Motor neuron (in vitro differentiated cells): Measurements from ENCODE around the gene ZNF688. TPM values are rescaled to one million over a fixed set of nuclear protein-coding genes. Genes with fewer than 3 reads are reported as not detected.
A peak's percentile ranks its signal among the peaks of the same experiment; 100 is the strongest.
"Not testable (repeated sequence)": the region's sequence is repeated elsewhere in the genome, so short reads cannot be mapped to it uniquely, and the experiment has no call there.

Source experiments
- ATAC-seq, 8 experiments: fragments of 200-7000 bp; cut with Tn5 transposase; replicated peaks in 6 of 8; 2 replicates each; pipeline ENCODE4 v1.8.0; 2021; ENCODE audit warnings: mild to moderate bottlenecking in 8 of 8, moderate library complexity in 8 of 8
- H3K27ac ChIP-seq, 2 donors: fragments of 250-450 bp; sonication (Bioruptor Pico); 2 replicates each; pipeline ENCODE4 v1.9.0; 2021; ENCODE audit warnings: antibody characterized with exemption in 2 of 2, mild to moderate bottlenecking in 2 of 2, moderate library complexity in 1 of 2
- H3K4me1 ChIP-seq, 2 donors: fragments of 250-450 bp; sonication (Bioruptor Pico); replicated peaks in 1 of 2; 2 replicates each; pipeline ENCODE4 v1.6.1; 2021; ENCODE audit warnings: antibody characterized with exemption in 2 of 2, mild to moderate bottlenecking in 2 of 2, moderate library complexity in 1 of 2
- H3K4me3 ChIP-seq, 5 donors: fragments of 250-450 bp; sonication (Bioruptor Pico); 2 replicates each; pipeline ENCODE4 v1.9.0; 2021; ENCODE audit warnings: antibody characterized with exemption in 5 of 5, mild to moderate bottlenecking in 5 of 5, moderate library complexity in 4 of 5
- WGBS, 10 experiments: fragments of 450-650 bp; shearing (Covaris generic); methylation state at CpG; one replicate each; pipeline ENCODE4 v1.0.0; 2022; 5-methylcytosine and 5-hydroxymethylcytosine counted together
- in situ Hi-C, 9 experiments: fragments of 400-800 bp; cut with MboI; loops; one replicate each; pipeline ENCODE4 v1.15.0; 2021; ENCODE audit warnings: low sequenced_read_pairs in 9 of 9, low pct_unique_long_range_greater_than_20kb in 2 of 9; ENCODE audit not compliant: unreplicated experiment in 9 of 9
- total RNA-seq, 8 experiments: library from RNA; unstranded; fragments of 300-600 nt; gene quantifications; 2 replicates each; pipeline versions ENCODE4 v1.2.3 to v1.2.4, GENCODE V29; 2022

Gene ZNF688
- total RNA-seq, 8 experiments from 2014 or later: 4.5 to 13.8 (median 8.0) TPM

DNA sequence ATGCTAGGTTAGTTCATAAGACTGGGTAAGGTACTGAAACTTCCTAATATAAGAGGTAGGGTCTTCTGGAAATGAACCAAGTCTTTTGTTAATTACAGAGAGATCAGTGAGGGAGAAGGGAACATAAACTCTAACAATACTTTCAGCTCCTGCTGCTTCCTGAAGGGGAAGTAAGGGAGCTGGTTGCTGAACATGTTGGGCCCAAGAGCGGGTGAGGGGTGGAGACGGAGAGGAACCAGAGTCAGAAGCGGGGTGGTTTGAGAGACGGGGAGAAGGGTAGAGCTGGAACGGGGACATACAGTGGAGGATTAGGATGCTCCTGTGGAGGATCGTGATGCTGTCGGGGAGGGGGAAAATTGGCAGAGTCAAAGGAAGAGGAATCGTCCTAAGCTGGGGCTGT lies 25.4 kb downstream of the ZNF688 start:
- in situ Hi-C loops: no loop called here
- 68 to 91% (median 82%) methylated on average over 1 to 7 of the region's 8 CpGs; no CpG with 5 or more reads in 4 of the 10 experiments for WGBS, 10 experiments
- Histone ChIP-seq H3K4me1 (peaks cover 6 to 14% of the 10 kb centered on the region in 2 donors), H3K27ac (no peak overlapping the region), H3K4me3 (no peak overlapping the region)
- ATAC-seq: no peak

DNA sequence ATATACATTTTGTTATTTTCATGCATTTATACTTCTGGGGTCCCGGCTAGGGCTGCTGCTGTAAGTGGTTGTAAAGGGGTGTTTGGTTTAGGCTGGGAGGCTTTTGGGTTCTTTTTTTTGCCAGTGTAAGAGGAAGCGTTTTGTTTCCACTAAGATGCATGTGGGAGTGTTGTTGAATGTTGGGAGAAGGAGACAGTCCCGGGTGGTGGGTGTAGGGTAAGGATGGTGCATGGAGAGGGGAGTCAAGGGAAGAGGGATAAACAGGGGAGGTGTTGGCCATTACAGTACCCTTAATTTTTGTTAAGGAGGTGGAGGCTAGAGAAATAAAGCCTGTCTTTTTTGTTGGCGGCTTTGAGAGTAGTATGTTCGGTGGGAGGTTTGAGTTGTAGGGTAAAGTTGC lies 28.4 kb downstream of the ZNF688 start:
- no peak overlapping the region for H3K4me3 ChIP-seq
- in situ Hi-C loops: no loop called here
- 68 to 100% (median 88%) methylated on average over 1 to 5 of the region's 5 CpGs for WGBS, 10 experiments
- ATAC-seq: no peak
- H3K4me1 ChIP-seq: peaks cover 6 to 16% of the 10 kb centered on the region in 2 donors
- no peak overlapping the region for H3K27ac ChIP-seq

DNA sequence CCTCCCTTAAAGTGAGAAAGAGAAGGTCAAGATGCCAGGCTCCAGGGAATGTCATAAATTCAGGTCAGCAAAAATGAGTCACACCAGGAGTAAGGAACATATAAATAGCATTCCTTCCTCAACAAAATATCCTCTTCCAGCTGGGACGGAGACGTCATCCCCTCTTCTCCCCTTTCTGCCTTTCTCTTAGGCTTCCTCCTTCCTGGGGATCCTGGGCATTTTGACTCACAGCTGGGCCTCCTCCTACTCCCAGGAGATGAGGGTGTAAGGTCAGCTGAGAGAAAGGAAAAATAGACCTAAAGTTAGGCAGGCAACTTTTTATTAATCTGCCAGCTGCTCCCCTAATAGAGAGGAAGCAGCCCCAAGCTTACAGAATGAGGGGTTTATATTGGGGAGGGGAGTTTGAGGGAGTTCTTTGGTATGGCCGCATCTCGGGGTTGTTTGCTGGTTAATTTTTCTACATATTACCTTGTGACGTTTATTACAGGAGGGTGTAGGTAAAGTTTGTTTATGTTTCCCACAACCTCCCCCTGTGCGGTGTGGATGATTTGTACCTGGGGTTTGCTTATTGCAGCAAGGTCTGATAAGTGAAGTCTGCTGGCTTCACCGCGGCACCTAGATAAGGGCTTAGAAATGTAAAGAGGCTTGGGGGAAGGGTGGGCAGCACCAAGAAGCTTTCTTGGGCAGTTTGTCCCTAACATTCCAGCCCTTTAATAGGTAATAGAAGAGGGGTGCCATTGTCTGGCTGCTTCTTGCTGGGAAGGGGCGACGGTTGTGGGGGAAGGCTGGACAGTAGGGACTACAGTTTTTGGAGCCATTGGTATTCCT lies 29.8 kb downstream of the ZNF688 start:
- in situ Hi-C loops: no loop called here
- H3K27ac ChIP-seq: peak overlapping the region in 1 of 2 donors; percentile 10
- H3K4me1 ChIP-seq: peaks cover 6 to 17% of the 10 kb centered on the region in 2 donors
- WGBS, 10 experiments: 27 to 72% (median 47%) methylated on average over 2 to 6 of the region's 10 CpGs
- H3K4me3 ChIP-seq: no peak overlapping the region
- ATAC-seq: peak in 6 of 8 experiments; percentile 22 to 49 (median 32)

DNA sequence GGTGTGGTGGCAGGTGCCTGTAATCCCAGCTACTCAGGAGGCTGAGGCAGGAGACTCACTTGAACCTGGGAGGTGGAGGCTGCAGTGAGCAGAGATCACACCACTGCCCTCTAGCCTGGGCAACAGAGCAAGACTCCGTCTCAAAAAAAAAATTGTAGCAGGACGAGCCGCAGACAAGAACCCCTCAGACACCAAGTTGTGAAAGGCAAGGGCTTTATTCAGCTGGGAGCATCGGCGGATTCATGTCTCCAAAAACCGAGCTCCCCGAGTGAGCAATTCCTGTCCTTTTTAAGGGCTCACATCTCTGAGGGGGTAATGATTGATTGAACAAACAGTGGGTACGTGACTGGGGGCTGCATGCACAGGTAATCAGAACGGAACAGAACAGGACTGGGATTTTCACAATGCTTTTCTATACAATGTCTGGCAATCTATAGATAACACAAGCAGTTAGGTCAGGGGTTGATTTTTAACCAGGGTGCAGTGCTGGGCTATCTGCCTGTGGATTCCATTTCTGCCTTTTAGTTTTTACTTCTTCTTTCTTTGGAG lies 30.5 kb downstream of the ZNF688 start:
- in situ Hi-C loops, ATAC-seq, H3K4me3 ChIP-seq: not testable (repeated sequence)
- WGBS, 10 experiments: 36 to 87% (median 40%) methylated on average over 2 to 7 of the region's 9 CpGs; no CpG with 5 or more reads in 5 of the 10 experiments
- Histone ChIP-seq H3K4me1 (peaks cover 10 to 24% of the 10 kb centered on the region in 2 donors), H3K27ac (peak overlapping the region in 1 of 2 donors; percentile 10)

DNA sequence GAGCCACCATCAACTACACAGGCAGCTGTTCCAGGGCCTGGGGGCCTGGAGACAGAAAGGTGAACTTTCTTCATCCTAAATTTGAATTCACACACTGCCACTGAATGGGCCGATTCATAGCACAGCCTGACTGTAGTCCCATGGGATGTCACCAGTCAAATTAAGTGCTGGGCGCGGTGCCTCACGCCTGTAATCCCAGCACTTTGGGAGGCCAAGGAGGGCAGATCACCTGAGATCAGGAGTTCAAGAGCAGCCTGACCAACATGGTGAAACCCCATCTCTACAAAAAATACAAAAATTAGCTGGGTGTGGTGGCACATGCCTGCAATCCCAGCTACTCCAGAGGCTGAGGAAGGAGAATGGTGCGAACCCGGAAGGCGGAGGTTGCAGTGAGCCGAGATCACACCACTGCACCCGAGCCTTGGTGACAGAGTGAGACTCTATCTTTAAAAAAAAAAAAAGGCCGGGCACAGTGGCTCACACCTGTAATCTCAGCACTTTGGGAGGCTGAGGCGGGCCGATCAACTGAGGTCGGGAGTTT lies 31.5 kb downstream of the ZNF688 start:
- 60 to 100% (median 100%) methylated on average over 1 to 11 of the region's 13 CpGs; no CpG with 5 or more reads in 5 of the 10 experiments for WGBS, 10 experiments
- H3K27ac ChIP-seq, H3K4me3 ChIP-seq, in situ Hi-C loops, ATAC-seq: not testable (repeated sequence)
- H3K4me1 ChIP-seq: peaks cover 13 to 27% of the 10 kb centered on the region in 2 donors

DNA sequence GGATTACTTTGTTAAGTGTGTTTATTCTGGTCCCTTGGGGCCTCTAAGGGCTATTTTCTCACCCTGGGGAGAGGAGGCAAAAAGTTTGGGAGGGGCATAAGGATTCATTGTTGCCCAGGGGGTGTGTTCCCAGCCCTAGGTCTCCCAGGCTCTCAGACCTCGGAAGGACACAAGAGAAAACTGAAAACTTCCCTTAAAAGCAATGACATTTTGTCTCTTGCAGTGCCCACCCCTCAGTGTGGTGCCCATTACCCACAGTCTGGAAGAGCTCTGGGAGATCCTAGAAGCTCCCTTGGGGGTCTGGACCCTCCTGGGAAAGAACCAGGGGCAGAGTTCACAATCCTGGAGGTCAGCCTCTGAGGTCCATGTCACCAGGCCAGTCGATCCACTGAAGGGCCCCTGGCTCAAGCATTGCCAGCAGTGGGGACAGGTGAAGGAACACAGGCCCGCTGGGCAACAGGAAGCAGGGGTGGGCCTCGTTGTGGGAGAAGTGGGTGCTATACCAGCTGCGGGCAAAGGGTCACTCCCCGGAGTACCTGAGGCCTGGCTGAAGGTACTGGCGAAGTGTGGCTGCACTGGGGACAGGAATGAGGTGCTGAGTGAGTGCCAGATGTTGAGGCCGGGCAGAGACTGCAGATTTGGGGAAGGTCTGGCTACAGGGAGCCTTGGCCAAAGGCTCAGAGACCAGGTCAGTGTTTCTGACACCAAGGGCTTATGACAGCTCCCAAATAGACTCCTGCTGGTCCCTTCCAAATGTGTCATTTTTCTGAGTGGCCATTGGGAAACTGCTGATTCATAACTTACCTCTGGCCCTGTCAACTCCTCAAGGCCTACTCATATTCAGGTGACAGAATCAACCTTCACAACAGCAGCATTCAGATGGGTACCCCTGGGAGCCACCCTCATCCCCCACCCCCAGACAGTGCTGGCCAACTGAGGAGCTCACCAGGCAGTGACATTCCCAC lies 32.2 kb downstream of the ZNF688 start:
- peaks cover 13 to 23% of the 10 kb centered on the region in 2 donors for H3K4me1 ChIP-seq
- no peak overlapping the region for H3K27ac ChIP-seq
- H3K4me3 ChIP-seq: no peak overlapping the region
- in situ Hi-C loops: no loop called here
- WGBS, 10 experiments: 20 to 100% (median 85%) methylated on average over 1 to 2 of the region's 8 CpGs; no CpG with 5 or more reads in 4 of the 10 experiments
- no peak for ATAC-seq

DNA sequence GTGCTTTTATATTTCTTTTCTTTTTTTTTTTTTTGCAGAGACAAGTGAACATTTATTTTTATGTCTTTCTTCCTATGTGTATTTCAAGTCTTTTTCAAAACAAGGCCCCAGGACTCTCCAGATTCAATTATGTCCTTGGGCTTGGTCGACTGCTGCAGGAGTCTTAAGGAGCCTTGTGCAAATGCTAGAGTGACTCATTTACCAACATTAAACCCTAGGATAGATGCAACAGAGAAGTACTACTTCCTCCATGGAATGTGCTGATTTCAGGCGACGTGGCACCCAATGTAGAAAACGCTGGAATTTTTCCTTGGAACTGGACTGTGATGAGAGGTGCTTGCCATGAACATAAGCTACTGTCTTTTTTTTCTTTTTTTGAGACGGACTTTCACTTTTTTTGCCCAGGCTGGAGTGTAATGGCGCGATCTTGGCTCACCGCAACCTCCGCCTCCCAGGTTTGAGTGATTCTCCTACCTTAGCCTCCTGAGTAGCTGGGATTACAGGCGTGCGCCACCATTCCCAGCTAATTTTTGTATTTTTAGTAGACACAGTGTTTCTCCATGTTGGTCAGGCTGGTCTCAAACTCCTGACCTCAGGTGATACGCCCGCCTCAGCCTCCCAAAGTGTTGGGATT lies 35.0 kb downstream of the ZNF688 start:
- ATAC-seq, in situ Hi-C loops, H3K27ac ChIP-seq: not testable (repeated sequence)
- Histone ChIP-seq H3K4me1 (peaks cover 16 to 28% of the 10 kb centered on the region in 2 donors), H3K4me3 (peak overlapping the region in 1 of 5 donors; percentile 53)
- WGBS, 10 experiments: 91 to 100% (median 94%) methylated on average over 2 to 13 of the region's 13 CpGs; no CpG with 5 or more reads in 1 of the 10 experiments

DNA sequence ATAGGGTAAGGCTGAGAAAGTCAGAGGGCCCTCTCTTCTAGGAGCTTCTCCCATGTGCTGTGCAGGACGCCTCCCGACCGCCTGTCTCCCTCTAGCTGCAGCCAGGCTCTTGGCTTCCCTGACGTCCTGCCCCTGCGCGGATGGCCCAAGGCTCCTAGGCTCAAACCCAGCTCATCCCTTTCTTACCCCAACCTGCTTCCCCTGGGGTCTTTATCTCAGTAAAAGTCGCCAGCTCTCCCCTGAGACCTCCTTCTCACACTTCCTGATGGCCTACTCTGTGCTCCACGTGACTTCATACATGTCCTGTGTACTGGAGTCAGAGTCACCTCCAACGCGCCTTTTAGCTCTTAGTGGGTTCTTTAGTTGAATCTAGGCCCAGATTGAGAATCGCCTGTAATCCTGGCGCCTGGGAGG lies 35.7 kb downstream of the ZNF688 start:
- H3K4me1 ChIP-seq: peaks cover 14 to 21% of the 10 kb centered on the region in 2 donors
- in situ Hi-C loops: no loop called here
- peak overlapping the region; percentile 84 to 85 for H3K27ac ChIP-seq
- ATAC-seq: peak; percentile 60 to 79 (median 75)
- H3K4me3 ChIP-seq: peak overlapping the region; percentile 48 to 61 (median 53)
- WGBS, 10 experiments: 13 to 100% (median 44%) methylated on average over 1 to 9 of the region's 12 CpGs; no CpG with 5 or more reads in 2 of the 10 experiments

DNA sequence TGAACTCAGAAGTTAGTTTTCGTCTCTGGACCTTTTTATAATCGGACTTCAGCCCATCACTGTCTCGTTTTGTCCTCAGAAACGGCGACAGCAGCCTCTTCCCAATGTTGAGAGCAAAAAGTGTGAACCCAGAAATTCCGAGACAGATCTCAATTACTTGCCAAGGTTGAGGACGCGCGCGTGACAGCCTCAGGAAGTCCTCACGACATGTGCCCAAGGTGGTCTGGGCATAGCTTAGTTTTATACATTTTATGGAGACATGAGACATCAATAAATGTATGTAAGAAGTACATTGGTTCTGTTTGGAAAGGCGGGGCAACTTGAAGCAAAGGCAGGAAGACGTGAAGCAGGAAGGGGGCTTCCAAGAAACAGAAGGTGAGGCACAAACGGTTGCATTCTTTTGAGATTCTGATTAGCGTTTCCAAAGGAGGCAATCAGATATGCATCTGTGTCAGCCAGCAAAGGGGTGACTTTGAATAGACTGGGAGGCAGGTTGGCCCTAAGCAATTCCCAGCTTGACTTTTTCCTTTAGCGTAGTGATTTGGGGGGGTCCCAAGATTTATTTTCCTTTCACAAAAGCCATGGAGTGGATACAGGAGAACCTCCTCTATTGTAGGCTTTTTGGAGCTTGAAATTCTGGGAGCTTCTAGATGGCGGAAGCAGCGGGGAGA lies 36.3 kb downstream of the ZNF688 start:
- WGBS, 10 experiments: 0 to 22% (median 7%) methylated on average over 1 to 17 of the region's 18 CpGs; no CpG with 5 or more reads in 1 of the 10 experiments
- Histone ChIP-seq H3K4me1 (peaks cover 14 to 21% of the 10 kb centered on the region in 2 donors), H3K27ac (peak overlapping the region; percentile 84 to 85), H3K4me3 (peak overlapping the region; percentile 48 to 61 (median 53))
- peak; percentile 2 to 12 (median 6) for ATAC-seq
- in situ Hi-C loops: no loop called here

DNA sequence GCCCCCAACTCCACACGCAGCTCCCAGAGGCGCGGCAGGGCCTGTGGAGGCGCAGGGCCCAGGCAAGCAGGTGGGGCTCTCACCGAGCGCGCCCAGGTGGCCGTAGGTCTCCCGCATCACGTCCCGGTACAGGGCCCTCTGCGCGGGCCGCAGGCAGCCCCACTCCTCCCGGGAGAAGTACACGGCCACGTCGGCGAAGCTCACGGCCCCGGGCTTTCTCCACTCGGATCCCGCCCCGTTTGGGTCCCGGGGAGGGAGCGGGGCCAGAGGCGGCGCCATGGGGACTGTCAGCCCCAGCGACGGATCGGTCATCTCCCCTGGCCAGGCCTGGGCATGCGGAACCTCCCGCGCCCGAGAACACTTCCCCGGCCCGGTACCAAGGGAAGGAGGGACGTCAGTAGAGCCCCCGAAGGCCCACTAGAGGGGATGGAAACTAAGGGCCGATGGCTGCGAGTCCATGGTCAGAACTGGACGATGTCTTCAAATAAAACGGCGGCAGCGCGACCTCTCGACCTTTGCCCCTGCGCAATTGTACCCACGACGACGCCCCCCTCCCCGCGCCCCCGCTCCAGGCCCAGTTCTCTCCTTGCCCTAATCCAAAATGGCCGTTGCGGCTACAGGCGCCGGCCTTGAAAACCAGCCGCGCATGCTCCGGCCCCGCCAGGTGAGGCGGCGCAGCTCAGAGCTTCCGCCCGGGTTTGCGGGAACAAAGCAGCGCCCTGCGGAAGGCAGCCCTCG lies 37.0 kb downstream of the ZNF688 start, which contains the start of gene ZNF747:
ZNF747 (minus strand) TSS at position 491 of the 738 bp plus-strand sequence; CDS start at position 312, 179 bp downstream.
- in situ Hi-C loops: no loop called here
- H3K27ac ChIP-seq: peak within 1 kb of the TSS; percentile 84 to 85
- peak within 1 kb of the TSS; percentile 48 to 61 (median 53) for H3K4me3 ChIP-seq
- peak; percentile 75 to 89 (median 84) for ATAC-seq
- WGBS, 10 experiments: 0% methylated on average over 1 to 5 of the region's 70 CpGs; no CpG with 5 or more reads in 6 of the 10 experiments
- peaks cover 14 to 21% of the 10 kb centered on the region in 2 donors for H3K4me1 ChIP-seq
